HepG2 (cell line): ENCODE results near the gene TNFSF15. TPM values are rescaled to one million over a fixed set of nuclear protein-coding genes. Genes with fewer than 3 reads are reported as not detected.

Experiments
- ATAC-seq: fragments of 200-7000 bp; cut with Tn5 transposase; 3 replicates; pipeline ENCODE4 v1.9.1; 2020; ENCODE audit warnings: mild to moderate bottlenecking, moderate library complexity
- BruUV-seq: library from RNA; stranded (reverse); fragments of 400-500 nt; replicated peaks from 2 replicates; lab custom pipeline; 2021; lab: Mats Ljungman, UMichigan
- CTCF ChIA-PET: fragments of 300-600 bp; formaldehyde crosslinking; extraction: SDS; loops from one replicate; lab custom pipeline; 2021; ENCODE audit warnings: low total read pairs, inconsistent platforms, low intra/inter-chr PET ratio; lab: Yijun Ruan, JAX
- POLR2A ChIA-PET: fragments of 350-600 bp; sonication (Branson Sonifier 250); formaldehyde crosslinking; loops from one replicate; lab custom pipeline; 2020; ENCODE audit warnings: antibody characterized with exemption, inconsistent platforms; lab: Yijun Ruan, JAX
- DNase-seq: peaks from one replicate; pipeline ENCODE4 v3.0.0-alpha.2; 2015; ENCODE audit warnings: low spot score
- FAIRE-seq: peaks from 3 replicates; lab custom pipeline; 2011; peaks lifted over from hg19 to GRCh38; lab: Jason Lieb, UNC
- H2AFZ ChIP-seq: one replicate; pipeline ENCODE4 v1.6.1; 2011; ENCODE audit warnings: low read length, inconsistent platforms
- H3K27ac ChIP-seq: fragments of 300-600 bp; 3 replicates; pipeline ENCODE4 v1.8.0; 2011; ENCODE audit warnings: mixed run types, mild to moderate bottlenecking, mixed read lengths, low read length, inconsistent platforms; ENCODE audit not compliant: insufficient read depth; ENCODE audit errors: extremely low read length
- H3K27me3 ChIP-seq, 2 experiments: fragments of 200-600 bp in 1 of 2; 2 replicates in 1 of 2; 3 replicates in 1 of 2; pipeline versions ENCODE4 v1.6.0 to v1.8.0; 2011; ENCODE audit warnings: low read length in 2 of 2, mild to moderate bottlenecking in 2 of 2, moderate library complexity in 2 of 2, inconsistent platforms in 1 of 2; ENCODE audit not compliant: insufficient read depth in 2 of 2, control insufficient read depth in 1 of 2
- H3K36me3 ChIP-seq, 2 experiments: fragments of 200-600 bp in 1 of 2; replicated peaks in 1 of 2; 2 replicates in 1 of 2; 3 replicates in 1 of 2; pipeline versions ENCODE4 v1.5.1 to v1.8.0; 2011; ENCODE audit warnings: low read length in 2 of 2, inconsistent platforms in 1 of 2; ENCODE audit not compliant: insufficient read depth in 2 of 2, control insufficient read depth in 1 of 2
- H3K4me1 ChIP-seq: 2 replicates; pipeline ENCODE4 v1.5.1; 2012; ENCODE audit warnings: low read length, inconsistent platforms; ENCODE audit not compliant: insufficient read depth
- H3K4me2 ChIP-seq: 2 replicates; pipeline ENCODE4 v1.6.0; 2011; ENCODE audit warnings: low read depth, low read length, inconsistent platforms
- H3K4me3 ChIP-seq, 3 experiments: fragments of 200-600 bp in 1 of 3; sonication (generic), shearing (Covaris generic) in 1 of 3; replicated peaks in 1 of 3; 2 replicates each; pipeline ENCODE4 v1.5.1; 2011 to 2016; ENCODE audit warnings: low read length in 3 of 3, inconsistent platforms in 2 of 3, low read depth in 2 of 3, mild to moderate bottlenecking in 2 of 3, control low read depth in 1 of 3, mixed read lengths in 1 of 3; ENCODE audit not compliant: insufficient read depth in 1 of 3
- H3K79me2 ChIP-seq: one replicate; pipeline ENCODE4 v1.6.1; 2011; ENCODE audit warnings: low read length, inconsistent platforms; ENCODE audit not compliant: insufficient read depth
- H3K9ac ChIP-seq: 2 replicates; pipeline ENCODE4 v1.6.0; 2011; ENCODE audit warnings: mild to moderate bottlenecking, low read depth, low read length, inconsistent platforms; ENCODE audit not compliant: insufficient read depth
- H3K9me3 ChIP-seq: 2 replicates; pipeline ENCODE4 v1.5.1; 2012; ENCODE audit warnings: mild to moderate bottlenecking, low read length
- H4K20me1 ChIP-seq: 2 replicates; pipeline ENCODE4 v1.6.0; 2011; ENCODE audit warnings: inconsistent platforms, mild to moderate bottlenecking, low read length, moderate library complexity; ENCODE audit not compliant: insufficient read depth
- CTCF ChIP-seq: sonication (generic); formaldehyde crosslinking; IDR thresholded peaks from 2 replicates; pipeline ENCODE4 v1.5.0; 2020; ENCODE audit warnings: mild to moderate bottlenecking, missing genetic modification reagents, moderate library complexity
- EP300 ChIP-seq, 3 experiments: sonication (generic) in 1 of 3; formaldehyde crosslinking in 1 of 3; IDR thresholded peaks; 2 replicates each; pipeline versions ENCODE4 v1.5.1 to v1.6.1; 2011 to 2020; ENCODE audit warnings: low read depth in 2 of 3, low read length in 2 of 3, borderline replicate concordance in 1 of 3, improper control_type of control experiment in 1 of 3, mild to moderate bottlenecking in 1 of 3, missing genetic modification reagents in 1 of 3, moderate library complexity in 1 of 3
- GPBP1L1 ChIP-seq: sonication (generic); formaldehyde crosslinking; IDR thresholded peaks from 2 replicates; pipeline ENCODE4 v1.5.0; 2020; ENCODE audit warnings: mild to moderate bottlenecking, missing genetic modification reagents
- MLXIP ChIP-seq: sonication (generic); formaldehyde crosslinking; IDR thresholded peaks from 2 replicates; pipeline ENCODE4 v1.9.0; 2021; ENCODE audit warnings: missing genetic modification reagents, borderline replicate concordance
- NBN ChIP-seq: fragments of 450-650 bp; conservative IDR thresholded peaks from 2 replicates; pipeline ENCODE4 v1.6.1; 2017
- NR1H2 ChIP-seq: sonication (generic); formaldehyde crosslinking; IDR thresholded peaks from 2 replicates; pipeline ENCODE4 v1.8.1; 2022; ENCODE audit warnings: low read depth, missing genetic modification reagents, borderline replicate concordance
- TOPORS ChIP-seq: sonication (generic); formaldehyde crosslinking; IDR thresholded peaks from 2 replicates; pipeline ENCODE4 v1.8.0; 2023; ENCODE audit warnings: mild to moderate bottlenecking, missing genetic modification reagents
- ZMAT3 ChIP-seq: sonication (generic); formaldehyde crosslinking; conservative IDR thresholded peaks from 2 replicates; pipeline ENCODE4 v1.7.0; 2021; ENCODE audit warnings: missing genetic modification reagents
- ZNF382 ChIP-seq: sonication (generic); formaldehyde crosslinking; IDR thresholded peaks from 2 replicates; pipeline ENCODE4 v1.5.0; 2020; ENCODE audit warnings: missing genetic modification reagents, mild to moderate bottlenecking, borderline replicate concordance
- ZNF552 ChIP-seq: sonication (generic); formaldehyde crosslinking; IDR thresholded peaks from 2 replicates; pipeline ENCODE4 v1.9.0; 2022; ENCODE audit warnings: missing genetic modification reagents, mild to moderate bottlenecking, borderline replicate concordance
- ZSCAN30 ChIP-seq: sonication (generic); formaldehyde crosslinking; IDR thresholded peaks from 2 replicates; pipeline ENCODE4 v1.5.0; 2020; ENCODE audit warnings: mild to moderate bottlenecking, missing genetic modification reagents
- WGBS: methylation state at CpG from one replicate; pipeline ENCODE4 v1.1.6; 2017; ENCODE audit warnings: low lambda C conversion rate; 5-methylcytosine and 5-hydroxymethylcytosine counted together
- in situ Hi-C: cut with HindIII; loops from 2 replicates; pipeline ENCODE4 v1.10.0; 2017; ENCODE audit warnings: low pct_unique_long_range_greater_than_20kb; ENCODE audit not compliant: extremely low pct_ligation_motif_present
- intact Hi-C: fragments of 100-400 bp; cut with micrococcal nuclease; formaldehyde crosslinking; loops from one replicate; pipeline ENCODE4 v1.10.0; 2022; ENCODE audit not compliant: unreplicated experiment
- polyA plus RNA-seq, 8 experiments: library from polyadenylated mRNA; depleted of rRNA in 3 of 8; stranded (reverse) in 7 of 8; unstranded in 1 of 8; fragments of >200 nt; fragmentation: Illumina TruSeq in 4 of 8; extraction: Trizol in 4 of 8; gene quantifications; 2 replicates each; pipeline versions ENCODE4 v1.2.1 to v1.2.3, GENCODE V29; 2011 to 2016; ENCODE audit warnings: low read depth in 4 of 8, missing spikeins in 1 of 8, mixed read lengths in 1 of 8; ENCODE audit not compliant: insufficient read depth in 1 of 8
- total RNA-seq, 5 experiments: library from RNA; depleted of rRNA; stranded (reverse); fragments of >200 nt; fragmentation: Illumina TruSeq; extraction: Trizol; gene quantifications; 2 replicates each; pipeline ENCODE4 v1.2.3, GENCODE V29; 2016; ENCODE audit warnings: low read depth in 1 of 5

TNFSF15 gene
- total and polyA plus RNA-seq, 2 of the 13 experiments (the other 11 are each of a cell fraction or from before 2014, with no cell fraction given) = 0.02 to 0.03 TPM

GRCh38 chr9:114774524-114774923, 31.3 kb downstream of the TNFSF15 start:
- intact Hi-C loops (no loop called here), in situ Hi-C loops (no loop called here)
- ChIA-PET POLR2A (no interaction called here), CTCF (no interaction called here)
- BruUV-seq = no TSS peak
- ATAC-seq (no peak), FAIRE-seq (no peak), DNase-seq (no peak)
- whole genome bisulfite sequencing = 0% methylated on average over 4 of the region's 4 CpGs
- no peak overlapping the region for H3K4me2 ChIP-seq
- no peaks in the 10 kb centered on the region for H3K4me1 ChIP-seq
- no peaks in the 10 kb centered on the region for H3K36me3 ChIP-seq
- H3K79me2 ChIP-seq = no peaks in the 10 kb centered on the region
- TF ChIP-seq ZNF382 = no peak
- no peak for TF ChIP-seq NBN
- no peak overlapping the region for H3K9ac ChIP-seq
- H3K9me3 ChIP-seq = no peaks in the 10 kb centered on the region
- no peak overlapping the region for H3K27ac ChIP-seq
- no peak overlapping the region for H3K4me3 ChIP-seq
- H4K20me1 ChIP-seq = no peaks in the 10 kb centered on the region
- H2AFZ ChIP-seq = no peak overlapping the region
- no peaks in the 10 kb centered on the region for H3K27me3 ChIP-seq

GRCh38 chr9:114771889-114772288, 34.0 kb downstream of the TNFSF15 start:
- CTCF ChIA-PET = no interaction called here
- intact Hi-C loops = no loop called here
- H3K79me2 ChIP-seq = no peaks in the 10 kb centered on the region
- TF ChIP-seq GPBP1L1 (CRISPR knock-in tag) (no peak), EP300 (IDR thresholded peaks at IDR 0.05; ENCODE audit: low read depth in 2 of 2, low read length in 2 of 2) (no peak), EP300 (CRISPR knock-in tag; IDR thresholded peaks at IDR 0.05; ENCODE audit: borderline replicate concordance) (no peak), CTCF (CRISPR knock-in tag) (no peak), MLXIP (CRISPR knock-in tag) (no peak), ZNF552 (CRISPR knock-in tag) (no peak), TOPORS (CRISPR knock-in tag) (no peak), ZMAT3 (CRISPR knock-in tag) (no peak), ZSCAN30 (CRISPR knock-in tag) (no peak), NR1H2 (CRISPR knock-in tag) (no peak)

More at GRCh38 chr9:114771889-114772288, 34.0 kb downstream of the TNFSF15 start:
- H3K36me3 ChIP-seq = no peaks in the 10 kb centered on the region
- H4K20me1 ChIP-seq = no peaks in the 10 kb centered on the region
- BruUV-seq = no TSS peak
- FAIRE-seq (no peak), DNase-seq (no peak), ATAC-seq (no peak)
- peaks cover 0 to 2% of the 10 kb centered on the region in 2 experiments; a peak in 2 of 5 replicates for H3K27me3 ChIP-seq
- no peaks in the 10 kb centered on the region for H3K4me1 ChIP-seq
- no peak overlapping the region for H2AFZ ChIP-seq
- 45% methylated on average over 6 of the region's 6 CpGs for WGBS
- in situ Hi-C loops = no loop called here
- H3K27ac ChIP-seq = no peak overlapping the region
- POLR2A ChIA-PET = no interaction called here
- H3K4me3 ChIP-seq = no peak overlapping the region
- H3K9ac ChIP-seq = no peak overlapping the region
- no peak overlapping the region for H3K4me2 ChIP-seq
- no peaks in the 10 kb centered on the region for H3K9me3 ChIP-seq
